ENCODE measurements around the gene ZBTB11.
"Not testable (repeated sequence)": the region's sequence is repeated elsewhere in the genome, so short reads cannot be mapped to it uniquely, and the experiment has no call there.

The ZBTB11 gene

GRCh38 chr3:101618726-101619125 lies 58.2 kb downstream of the ZBTB11 start:
- DNase-seq (ENCODE audit: low read depth in 2 of 2), result no peak

GRCh38 chr3:101617478-101617877 lies 59.5 kb downstream of the ZBTB11 start:
- DNase-seq (ENCODE audit: low read depth in 2 of 2), result no peak

GRCh38 chr3:101615525-101615924 lies 61.4 kb downstream of the ZBTB11 start:
- no peak for DNase-seq (ENCODE audit: low read depth in 2 of 2)

- not testable (repeated sequence) for DNase-seq (ENCODE audit: low read depth in 2 of 2)
Measured at GRCh38 chr3:101613014-101613413, 63.9 kb downstream of the ZBTB11 start.

GRCh38 chr3:101611023-101611422 lies 65.9 kb downstream of the ZBTB11 start:
- DNase-seq (ENCODE audit: low read depth in 2 of 2), result no peak

- not testable (repeated sequence) for DNase-seq (ENCODE audit: low read depth in 2 of 2)
Measured at GRCh38 chr3:101605398-101605797, 71.5 kb downstream of the ZBTB11 start.

GRCh38 chr3:101603184-101603583 lies 73.7 kb downstream of the ZBTB11 start:
- no peak for DNase-seq (ENCODE audit: low read depth in 2 of 2)

- DNase-seq (ENCODE audit: low read depth in 2 of 2), result no peak
Measured at GRCh38 chr3:101602731-101603130, 74.2 kb downstream of the ZBTB11 start.
